Measurements from ENCODE around the gene SCYL1.
"Not testable (repeated sequence)": the region's sequence is repeated elsewhere in the genome, so short reads cannot be mapped to it uniquely, and the experiment has no call there.

SCYL1 gene

DNA sequence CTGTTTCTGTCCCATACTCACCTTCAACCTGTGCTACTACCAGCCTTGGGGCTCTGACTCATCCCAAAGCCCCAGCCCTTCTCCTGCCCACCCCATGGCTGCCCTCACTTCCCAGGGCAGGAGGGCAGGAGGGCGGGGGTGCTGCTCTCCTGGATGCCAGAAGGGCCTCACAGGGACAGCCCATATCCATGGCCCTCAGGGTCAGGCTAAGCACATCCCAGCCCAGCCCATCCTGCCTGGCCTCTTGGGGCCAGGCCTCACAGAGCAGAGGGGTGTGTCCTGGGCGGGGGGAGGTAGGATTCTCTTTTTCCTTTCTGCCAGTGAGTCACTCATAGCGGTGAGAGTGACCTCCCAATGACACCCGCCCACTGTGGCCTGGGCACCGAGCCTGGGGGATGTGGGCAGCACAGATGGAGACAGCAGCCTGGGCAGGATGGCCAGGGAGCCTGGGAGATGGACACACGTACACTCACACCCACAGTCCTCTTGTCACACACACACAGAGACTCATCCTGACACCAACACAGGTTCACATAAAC lies 30.9 kb downstream of the SCYL1 start:
- DNase-seq, result no peak

DNA sequence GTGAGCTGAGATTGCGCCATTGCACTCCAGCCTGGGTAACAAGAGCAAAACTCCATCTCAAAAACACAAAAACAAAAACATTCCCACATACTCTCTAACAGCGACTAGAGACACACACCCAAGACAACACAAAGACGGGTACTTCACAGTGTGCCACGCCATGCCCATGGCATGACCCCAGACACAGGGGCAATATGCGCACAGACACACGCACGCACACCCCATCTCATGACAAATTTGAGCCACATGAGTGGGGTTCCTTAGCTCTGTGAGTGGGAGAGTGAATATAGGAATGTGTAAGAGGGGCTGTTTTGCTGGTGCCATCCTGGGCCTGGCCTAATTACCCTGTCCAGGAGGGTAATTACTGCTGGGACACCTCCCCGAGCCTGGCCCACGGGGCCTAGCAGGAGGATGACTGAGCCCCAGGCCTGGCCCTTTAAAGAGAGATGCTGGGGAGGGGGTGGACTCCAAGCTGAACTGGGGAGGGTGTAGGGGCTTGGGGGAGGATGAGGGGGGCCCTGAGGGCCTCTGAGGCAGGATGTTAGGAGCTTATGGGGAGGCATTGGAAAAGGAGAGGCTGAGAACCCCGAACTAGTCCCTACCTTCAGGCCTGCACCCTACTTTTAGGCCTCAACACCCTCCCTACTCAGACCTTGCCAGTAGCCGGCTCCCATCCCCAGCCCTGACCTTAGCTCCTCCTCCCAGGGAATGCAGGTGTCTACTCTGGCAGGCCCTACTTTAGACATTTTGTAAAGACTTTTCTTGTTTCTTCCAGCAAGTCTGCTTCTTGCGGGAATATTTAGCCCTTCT lies 31.8 kb downstream of the SCYL1 start:
- no peak for DNase-seq

DNA sequence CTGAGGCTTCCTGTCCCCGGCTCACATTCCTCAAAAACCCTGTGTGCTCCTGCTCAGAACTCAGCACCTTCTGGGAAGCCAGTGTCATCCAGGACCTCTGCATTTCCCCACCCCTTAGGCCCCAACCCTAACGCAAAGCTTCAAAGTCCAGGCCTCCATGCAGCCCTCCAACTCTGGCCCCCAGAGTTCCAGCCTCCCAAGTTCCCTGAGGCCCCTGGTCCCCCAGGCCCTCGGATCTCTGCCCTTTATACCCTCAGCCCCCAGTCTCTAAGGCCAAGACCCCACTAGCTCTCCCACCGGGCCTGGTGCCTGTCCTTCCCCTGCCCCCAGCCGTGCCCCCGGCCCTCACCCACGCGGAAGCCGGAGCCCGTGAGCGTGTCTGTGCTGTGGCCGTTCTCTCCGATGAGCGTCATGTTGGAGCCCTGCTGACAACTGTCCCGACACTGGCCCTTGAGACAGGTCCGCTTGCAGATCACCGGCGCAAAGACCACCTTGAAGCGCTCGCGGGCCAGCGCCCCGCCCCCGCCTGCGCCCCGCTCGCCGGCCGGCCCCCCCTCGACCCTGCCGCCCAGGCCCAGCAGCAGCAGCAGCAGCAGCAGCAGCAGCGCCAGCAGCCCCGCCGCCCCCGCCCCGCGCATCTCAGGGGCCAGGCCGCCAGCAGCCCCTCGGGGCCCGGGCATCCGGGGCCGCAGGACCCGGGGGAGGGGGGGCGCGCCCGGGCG lies 32.6 kb downstream of the SCYL1 start:
- DNase-seq, result no peak

DNA sequence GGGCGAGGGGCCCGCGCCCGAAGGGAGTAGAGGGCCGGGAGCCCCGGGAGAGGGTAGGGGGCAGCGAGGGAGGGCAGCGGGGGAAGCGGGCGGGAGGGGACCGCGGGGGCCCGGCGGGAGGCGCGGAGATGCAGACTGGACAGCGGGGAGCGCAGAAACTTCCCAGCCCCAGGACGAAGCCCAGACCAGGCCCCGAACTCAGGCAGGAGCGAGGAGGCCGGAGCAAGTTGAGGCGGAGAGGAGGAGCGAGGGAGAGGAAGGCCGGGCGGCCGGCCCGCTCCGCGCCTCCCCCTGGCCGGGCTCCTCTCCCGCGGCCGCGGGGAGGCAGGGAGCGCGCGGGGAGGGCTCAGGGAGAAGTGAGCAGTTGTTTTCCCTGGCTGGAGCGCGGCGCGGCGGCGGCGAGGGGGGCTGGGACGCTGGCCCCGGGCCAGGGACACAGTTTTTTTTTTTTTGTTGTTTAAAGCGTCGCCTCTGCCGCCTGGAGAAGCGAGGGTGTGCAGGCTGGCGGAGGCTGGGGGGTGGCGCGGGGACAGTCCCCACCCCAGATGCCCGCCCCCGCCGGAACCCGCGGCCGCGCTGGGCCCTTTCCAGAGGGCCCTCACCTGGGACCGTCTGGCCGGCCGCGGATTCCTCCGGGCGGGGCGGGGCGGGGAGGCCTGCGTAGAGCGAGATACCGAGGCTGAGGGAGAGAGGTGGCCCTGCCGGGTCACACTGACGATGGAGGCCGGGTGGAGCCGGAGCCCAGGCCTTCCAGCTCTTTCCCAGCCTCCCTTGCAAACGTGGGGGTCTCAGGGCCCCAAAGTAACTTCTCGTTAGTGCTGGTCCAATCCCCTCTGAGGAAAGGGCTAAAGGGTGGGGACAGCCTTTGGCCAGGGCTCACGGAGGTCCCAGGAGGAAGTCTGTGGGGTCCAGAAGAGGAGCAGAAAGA lies 33.4 kb downstream of the SCYL1 start, which contains the start of gene LTBP3:
Gene LTBP3 (minus strand): TSS at position 358 of the 928 bp plus-strand sequence. CDS start 400 bp downstream, outside the sequence.
- no peak for DNase-seq

DNA sequence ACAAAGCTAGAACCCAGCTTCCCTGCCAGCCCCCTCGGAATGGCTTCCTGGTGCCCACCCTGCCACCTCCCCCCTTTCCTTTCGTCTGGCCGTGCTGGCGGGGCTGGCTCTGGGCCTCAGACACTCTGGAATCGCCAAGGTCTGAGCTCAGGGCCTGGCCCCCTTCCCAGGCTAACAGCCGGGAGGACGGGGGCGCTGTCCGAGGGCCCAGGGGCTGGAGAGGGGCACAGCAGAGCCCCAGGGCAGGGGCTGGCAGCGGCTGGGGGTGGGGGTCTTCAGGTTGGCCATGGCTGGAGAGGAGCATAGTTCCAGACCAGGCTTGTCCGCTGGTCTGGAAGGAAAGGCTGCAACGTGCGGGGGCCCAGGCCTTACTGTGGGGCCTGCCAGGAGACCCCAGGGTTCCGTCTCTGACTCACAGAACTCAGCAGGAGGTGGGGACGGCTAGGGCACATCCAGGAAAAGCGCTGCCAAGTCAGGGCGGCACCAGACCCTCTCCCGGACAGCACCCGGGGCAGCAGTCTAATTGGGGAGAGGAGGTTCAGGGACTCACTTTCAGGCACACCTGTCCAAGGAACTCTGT lies 34.1 kb downstream of the SCYL1 start:
- DNase-seq, result no peak

DNA sequence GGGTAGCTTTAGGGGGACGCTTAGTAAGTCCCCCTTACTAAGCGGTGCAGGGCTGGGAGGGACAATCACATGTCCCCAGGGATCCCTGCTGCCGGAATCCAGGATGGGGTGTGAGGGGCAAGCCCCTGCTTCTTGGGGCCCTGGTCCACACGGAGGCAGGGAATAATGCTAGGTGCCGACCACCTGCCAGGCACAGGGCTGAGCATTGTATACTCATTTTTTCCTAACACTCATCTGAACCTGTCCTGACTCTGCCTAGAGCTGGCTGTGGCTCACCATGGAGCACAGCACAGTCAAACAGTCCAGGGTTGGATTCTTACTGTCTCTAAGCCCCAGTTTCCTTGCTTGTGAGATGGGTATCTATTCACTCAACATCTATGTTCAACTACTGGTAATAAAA lies 34.7 kb downstream of the SCYL1 start:
- no peak for DNase-seq

DNA sequence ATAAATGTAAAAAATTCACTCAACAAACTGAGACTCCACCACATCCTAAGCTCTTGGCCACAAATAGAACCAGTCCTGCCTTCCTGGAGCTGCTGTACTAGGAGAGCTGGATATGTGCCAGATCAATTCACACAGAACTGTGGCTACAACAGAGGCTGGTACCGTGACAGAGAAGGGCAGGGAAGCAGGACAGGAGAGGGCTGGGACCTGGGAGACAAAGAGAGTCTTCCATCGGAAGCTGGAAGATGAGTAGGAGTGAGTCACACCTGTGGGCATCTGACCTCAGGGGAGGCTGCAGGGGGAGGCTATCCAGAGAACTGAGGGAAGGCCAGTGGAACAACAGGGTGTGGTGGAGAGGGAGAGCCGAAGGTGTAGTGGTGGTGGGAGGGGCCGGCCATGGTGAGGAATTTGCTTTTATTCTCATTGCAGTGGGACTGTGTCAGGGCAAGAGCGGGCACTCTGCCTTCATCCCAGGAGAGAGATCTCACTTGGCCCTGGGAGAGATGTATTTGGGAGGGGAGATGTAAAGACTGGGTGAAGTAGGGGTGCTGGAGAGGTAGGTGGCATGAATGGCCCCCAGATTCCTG lies 35.2 kb downstream of the SCYL1 start:
- no peak for DNase-seq

DNA sequence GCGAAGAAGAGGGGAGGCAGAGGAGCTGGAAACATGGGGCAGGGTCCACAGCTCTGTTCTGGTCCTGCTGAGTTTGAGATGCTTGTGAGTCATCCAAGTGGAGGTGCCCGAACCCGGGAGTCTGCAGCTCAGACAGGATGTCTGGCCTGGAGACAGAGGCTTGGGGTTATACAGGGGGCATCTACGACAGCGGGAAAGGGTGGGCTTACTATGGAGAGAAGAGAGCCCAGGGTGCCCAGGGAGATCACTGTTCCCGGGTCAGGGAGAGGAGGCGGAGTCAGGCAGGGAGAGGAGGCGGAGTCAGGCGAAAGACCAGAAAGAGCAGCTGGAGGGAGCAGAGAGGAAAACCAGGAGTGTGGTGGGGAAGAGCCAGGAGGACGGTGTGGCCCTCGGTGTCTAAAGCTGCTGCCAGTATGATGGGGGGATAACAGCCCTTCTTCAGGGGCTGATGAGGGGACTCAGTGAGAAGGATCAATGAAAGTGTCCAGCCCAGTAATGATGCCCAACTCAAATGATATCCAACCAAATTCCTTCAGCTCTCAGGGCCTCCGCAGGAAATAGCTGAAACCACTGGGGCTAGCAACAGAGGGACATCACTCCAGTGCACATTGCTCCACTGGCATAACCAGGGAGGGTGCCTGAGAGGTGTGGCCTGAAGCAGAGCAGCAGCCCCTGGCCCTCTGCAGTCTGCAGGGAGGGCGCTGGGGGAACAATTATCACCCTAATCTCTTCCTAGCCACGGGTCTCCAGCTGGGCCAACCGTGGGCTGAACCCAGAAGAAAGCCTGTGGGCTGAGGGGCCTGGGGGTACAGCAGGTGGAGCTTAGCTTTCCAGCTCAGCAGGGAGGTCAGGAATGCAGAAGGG lies 35.9 kb downstream of the SCYL1 start:
- DNase-seq, result no peak

DNA sequence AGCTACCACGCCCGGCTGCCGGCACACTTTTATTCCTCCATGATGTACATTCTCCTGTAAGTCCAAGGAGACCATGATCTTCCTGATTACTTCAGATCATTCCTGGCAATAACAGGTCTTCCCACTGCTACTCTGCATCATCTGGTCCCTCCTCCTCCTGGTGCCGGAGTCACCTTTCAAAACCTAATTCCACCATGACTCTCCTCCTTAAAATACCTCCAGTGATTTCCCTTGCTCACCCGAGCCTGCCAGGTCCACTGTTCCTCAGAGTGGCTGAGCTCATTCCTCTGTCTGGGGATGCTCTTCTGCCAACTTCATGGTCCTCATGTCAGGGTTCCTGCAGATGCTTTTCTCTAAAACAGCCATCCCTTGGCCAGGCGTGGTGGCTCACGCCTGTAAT lies 37.1 kb downstream of the SCYL1 start:
- DNase-seq, result no peak

DNA sequence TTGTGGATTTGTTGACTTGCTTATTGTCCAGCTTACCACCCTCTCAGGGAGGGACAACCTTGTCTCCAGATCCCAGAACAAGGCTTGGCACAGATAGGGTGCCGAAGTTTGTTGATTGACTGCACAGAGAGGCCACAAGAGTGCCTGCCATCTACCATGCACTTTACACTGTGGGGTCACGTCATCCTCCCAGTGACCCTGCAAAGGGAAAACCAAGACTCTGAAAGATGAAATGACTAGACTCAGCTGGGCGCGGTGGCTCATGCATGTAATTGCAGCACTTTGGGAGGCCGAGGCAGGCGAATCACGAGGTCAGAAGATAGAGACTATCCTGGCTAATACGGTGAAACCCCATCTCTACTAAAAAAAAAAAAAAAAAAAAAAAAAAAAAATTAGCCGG lies 37.9 kb downstream of the SCYL1 start:
- DNase-seq, result no peak

DNA sequence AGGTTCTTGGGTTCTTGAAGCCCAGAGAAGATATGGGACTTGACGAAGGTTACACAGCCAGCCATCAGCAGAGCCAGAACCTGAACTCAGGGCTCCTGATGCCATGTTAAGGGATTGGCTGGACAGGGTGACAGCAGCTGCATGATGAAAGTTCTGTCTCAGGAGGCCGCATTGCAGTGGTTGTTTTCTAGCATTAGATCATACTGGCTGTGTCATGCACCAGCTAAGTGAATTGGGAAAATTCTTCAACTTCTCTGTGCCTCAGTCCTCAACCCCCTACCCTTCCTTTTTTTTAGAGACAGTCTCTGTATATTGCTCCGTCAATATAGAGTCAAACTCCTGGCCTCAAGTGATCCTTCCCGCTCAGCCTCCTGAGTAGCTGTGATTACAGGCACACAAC lies 38.7 kb downstream of the SCYL1 start:
- no peak for DNase-seq

DNA sequence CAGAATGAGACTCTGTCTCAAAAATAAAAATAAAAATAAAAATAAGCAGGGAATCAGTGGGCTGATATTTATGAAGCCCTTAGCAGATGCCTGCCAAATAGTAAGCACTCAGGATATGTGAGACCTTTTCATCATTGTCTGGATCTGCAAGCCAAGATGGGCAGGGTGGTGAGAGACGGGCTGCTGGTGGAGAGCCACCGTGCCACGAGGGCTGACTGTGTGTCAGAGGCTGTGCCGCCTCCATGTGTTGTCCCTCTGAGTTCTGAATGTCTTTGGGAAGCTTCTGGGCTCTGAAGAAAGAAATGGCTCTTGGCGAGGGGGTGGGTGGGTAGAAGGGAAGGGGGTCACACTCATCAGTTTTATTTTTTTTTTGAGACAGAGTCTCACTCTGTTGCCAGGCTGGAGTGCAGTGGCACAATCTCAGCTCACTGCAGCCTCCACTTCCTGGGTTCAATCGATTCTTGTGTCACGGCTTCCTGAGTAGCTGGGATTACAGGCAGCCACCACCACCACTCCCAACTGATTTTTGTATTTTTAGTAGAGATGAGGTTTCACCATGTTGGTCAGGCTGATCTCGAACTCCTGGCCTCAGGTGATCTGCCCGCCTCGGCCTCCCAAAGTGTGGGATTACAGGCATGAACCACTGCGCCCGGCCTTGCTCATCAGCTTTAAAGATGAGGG lies 40.1 kb downstream of the SCYL1 start:
- DNase-seq, result not testable (repeated sequence)

DNA sequence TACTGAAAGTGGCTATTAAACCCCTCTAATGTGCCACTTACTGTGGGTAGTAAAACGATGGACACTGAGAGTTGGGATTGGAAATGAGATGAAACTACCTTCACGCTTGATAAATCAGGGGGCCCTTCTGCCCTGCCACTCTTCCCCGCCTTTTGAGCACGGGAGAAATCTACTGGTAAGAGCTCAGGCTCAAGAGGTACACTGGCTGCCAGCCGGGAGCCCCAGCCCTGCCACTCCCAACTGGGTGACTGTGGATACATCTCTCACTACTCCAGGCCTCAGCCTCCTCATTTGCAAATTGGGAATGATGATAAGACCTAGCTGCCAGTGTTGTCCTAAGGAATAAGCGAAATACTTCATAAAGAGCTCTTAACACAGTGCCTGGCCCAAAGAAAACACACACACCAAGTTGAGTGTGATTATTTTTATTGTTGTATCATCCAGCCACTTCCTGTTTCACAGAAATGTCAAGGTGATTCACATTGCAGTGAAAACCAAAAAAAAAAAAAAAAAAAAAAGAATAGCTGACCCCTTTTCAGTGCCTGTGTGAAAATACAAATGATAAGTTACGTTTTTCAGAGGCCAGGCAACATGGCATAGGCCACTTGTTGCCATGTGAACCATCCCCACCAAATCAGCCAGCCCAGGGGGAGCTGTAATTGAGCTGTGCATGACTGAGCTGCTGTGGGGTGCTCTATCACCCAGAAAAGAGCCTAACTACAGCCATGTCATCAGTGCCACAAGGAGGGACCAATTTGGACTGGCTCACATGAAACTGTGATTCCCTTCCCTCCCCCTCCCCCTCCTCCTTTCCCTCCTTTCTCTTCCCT lies 41.0 kb downstream of the SCYL1 start:
- DNase-seq, result no peak

DNA sequence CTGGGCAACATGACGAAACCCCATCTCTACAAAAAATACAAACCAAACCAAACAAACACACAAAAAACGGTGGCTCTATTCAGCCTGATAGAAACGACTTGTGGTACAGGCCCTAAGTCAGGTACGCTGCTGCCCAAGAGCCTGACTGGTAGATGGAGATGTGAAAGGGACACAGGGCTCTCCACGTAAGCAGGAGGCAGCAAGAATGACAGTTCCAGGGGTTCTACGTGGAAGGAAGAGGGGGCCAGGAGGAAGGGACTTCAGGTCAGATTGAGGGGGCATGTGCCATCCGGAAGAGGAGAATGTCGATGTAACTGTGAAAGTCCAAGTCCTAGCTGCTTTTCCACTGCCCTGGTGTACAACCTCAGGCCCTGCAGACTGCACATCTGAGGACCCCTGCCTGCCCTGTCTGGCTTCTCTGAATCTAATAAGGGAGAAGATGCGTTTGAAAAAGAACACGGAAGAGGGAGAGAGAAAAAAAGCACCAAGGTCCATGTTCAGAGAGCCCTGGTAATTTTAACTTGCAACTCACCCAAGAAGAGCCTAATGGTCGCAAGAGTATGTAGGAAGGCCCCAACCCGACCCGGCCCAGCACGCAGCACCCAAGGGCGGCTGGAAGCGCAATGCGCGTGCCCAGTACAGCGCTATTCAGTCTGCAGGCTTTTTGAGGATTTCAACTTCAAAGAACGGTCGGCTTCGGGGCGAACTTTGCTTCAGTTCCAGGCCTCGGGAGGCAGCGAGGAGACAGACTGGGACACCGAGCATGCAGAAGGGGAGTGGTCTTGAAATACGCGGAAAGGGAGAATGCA lies 44.5 kb downstream of the SCYL1 start:
- no peak for DNase-seq

DNA sequence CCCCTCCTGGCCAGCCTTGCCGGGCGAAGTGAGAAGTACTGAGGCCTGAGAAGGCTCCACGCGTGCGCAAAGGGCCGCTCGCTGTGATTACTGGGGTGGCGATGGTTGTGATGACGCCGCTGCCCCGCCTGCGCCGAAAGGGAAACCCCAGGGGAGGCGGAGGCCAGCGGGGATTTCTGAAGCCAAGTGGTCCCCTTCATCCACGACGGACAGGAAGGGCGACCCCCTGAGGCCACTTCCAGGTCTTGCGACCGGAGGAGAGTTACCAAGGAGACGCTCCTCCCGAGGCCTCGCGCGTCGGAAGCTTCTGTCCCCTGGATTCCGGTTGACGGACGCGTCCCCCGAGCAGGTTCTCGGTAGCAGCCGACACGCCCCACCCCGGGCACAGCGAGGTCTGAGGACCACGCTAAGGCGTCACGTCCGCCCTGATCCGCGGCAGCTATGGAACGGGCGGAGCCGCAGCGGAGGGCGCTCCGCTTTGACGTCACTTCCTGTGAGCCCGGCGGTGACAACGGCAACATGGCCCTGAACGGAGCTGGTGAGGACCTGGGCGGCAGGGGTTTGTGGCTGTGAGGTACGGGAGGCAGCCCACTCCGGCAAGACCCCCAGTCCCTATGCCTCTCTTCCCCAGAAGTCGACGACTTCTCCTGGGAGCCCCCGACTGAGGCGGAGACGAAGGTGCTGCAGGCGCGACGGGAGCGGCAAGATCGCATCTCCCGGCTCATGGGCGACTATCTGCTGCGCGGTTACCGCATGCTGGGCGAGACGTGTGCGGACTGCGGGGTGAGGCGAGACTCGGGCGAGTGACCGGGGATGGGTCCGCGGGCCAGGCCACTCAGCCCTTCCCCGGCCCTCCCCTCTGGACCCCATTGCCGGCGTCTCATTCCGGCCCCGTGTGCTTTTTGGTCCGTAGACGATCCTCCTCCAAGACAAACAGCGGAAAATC lies 45.4 kb downstream of the SCYL1 start, which contains the start of gene ZNRD2:
Gene ZNRD2 (plus strand): TSS at position 505 of the 946 bp plus-strand sequence. CDS start 15 bp downstream, at position 520.
- DNase-seq, result peak; percentile 67

DNA sequence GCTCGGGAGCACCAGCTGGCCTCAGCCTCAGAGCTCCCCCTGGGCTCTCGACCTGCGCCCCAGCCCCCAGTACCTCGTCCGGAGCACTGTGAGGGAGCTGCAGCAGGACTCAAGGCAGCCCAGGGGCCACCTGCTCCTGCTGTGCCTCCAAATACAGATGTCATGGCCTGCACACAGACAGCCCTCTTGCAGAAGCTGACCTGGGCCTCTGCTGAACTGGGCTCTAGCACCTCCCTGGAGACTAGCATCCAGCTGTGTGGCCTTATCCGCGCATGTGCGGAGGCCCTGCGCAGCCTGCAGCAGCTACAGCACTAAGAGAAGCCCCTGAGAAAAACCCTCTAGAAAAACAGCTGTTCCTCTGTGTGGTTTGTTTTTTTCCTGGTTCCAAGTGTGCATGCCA lies 46.5 kb downstream of the SCYL1 start:
- DNase-seq, result no peak

DNA sequence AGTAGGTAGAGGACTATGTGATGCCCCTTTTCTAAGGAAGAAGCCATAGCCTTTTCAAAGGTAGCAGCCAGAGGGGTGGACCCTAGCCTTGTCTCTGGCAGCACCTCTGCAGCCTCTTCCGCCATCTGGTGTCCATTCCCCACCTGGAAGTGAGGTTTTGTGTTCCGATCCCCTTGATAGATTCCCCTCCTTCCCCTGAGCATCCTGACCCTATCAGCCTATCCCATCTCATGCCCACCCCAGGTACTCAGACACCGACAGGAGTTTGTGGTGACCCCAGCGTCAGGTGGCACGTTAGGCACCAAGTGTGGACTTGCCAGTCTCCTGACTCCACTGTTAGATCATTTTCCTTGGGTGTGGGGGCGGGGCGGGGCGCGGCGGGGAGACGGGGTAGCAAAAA lies 47.1 kb downstream of the SCYL1 start:
- DNase-seq, result no peak

Data from NCI-H1436 treated with DMSO at 0.1 percent for 48 hours (cell line).